ENCODE results near the gene FFAR3. TPM values are rescaled to one million over a fixed set of nuclear protein-coding genes. Genes with fewer than 3 reads are reported as not detected.

FFAR3 gene
- total RNA-seq: under 1 TPM in 1 of 4 donors, not detected in 3; 0.45 TPM

DNA sequence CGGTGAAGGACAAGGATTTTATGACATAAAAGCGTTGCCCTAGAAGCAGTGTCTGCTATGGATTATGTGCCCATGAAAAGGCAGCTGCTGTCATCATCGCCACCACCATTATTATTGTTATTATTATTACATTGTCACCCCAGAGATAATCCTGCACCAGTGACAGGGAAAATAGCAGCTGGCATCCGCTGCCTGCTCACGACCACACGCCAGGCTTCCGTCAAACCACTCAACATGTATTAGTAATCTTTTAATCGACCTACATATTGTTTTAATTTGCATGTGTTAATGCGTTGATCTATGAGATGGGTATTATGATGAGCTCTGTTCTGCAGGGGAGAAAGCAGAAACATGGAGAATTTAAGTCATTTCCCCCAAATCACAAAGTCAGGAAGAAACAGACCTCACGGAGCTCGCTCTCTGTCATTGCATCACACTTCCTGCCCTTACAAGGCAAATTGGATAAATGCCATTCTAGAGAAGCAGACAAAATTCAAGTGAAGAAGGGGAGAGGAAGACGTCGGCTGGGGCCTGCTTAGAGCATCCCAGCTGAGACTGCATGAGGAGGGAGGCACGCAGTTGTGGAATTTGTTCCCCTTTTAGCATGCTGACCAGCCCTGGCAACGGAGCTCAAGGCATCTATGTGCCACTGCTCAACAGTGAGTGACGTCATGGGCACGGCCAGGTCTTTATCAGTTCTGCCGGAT lies at the start of gene FFAR3:
Gene FFAR3, plus strand, starts transcription at position 594 of the 707 bp plus-strand sequence. CDS start 431 bp downstream, outside the sequence.
- DNase-seq: no peak
- no peaks in the 10 kb centered on the region for H3K9me3 ChIP-seq

GRCh38 chr19:35308910-35309309 lies 49.4 kb upstream of the FFAR3 start:
- H3K4me3 ChIP-seq (replicated peaks in 1 of 3): no peak overlapping the region
- intact Hi-C loops (cut with DNase I): no loop called here
- DNase-seq: no peak
- no peaks in the 10 kb centered on the region for H3K36me3 ChIP-seq
- WGBS, 2 donors: 80 to 86% methylated on average over 7 of the region's 7 CpGs
- no peaks in the 10 kb centered on the region for H3K27me3 ChIP-seq
- no peaks in the 10 kb centered on the region for H3K9me3 ChIP-seq
- peaks cover 11 to 43% of the 10 kb centered on the region in 2 donors for H3K4me1 ChIP-seq
- TF ChIP-seq CTCF (IDR thresholded peaks at IDR 0.05) (no peak), POLR2A (IDR thresholded peaks at IDR 0.05) (no peak)
- H3K27ac ChIP-seq: peak overlapping the region in 2 of 3 donors; percentile 40 to 59

More for the DNA sequence above, at the start of gene FFAR3:
- TF ChIP-seq POLR2A (IDR thresholded peaks at IDR 0.05) (no peak), CTCF (IDR thresholded peaks at IDR 0.05) (no peak)
- 61 to 65% methylated on average over 15 to 18 of the region's 18 CpGs for WGBS, 2 donors
- Histone ChIP-seq H3K4me3 (replicated peaks in 1 of 3) (no peak within 1 kb of the TSS), H3K4me1 (peaks cover 0 to 7% of the 10 kb centered on the region in 2 donors), H3K36me3 (no peaks in the 10 kb centered on the region), H3K27me3 (no peaks in the 10 kb centered on the region), H3K27ac (no peak within 1 kb of the TSS)
- intact Hi-C loops (cut with DNase I): loop anchor here (10.0 kb wide), 1 partner anchor 257 kb away; the partner anchor contains the start of gene HAUS5

DNA sequence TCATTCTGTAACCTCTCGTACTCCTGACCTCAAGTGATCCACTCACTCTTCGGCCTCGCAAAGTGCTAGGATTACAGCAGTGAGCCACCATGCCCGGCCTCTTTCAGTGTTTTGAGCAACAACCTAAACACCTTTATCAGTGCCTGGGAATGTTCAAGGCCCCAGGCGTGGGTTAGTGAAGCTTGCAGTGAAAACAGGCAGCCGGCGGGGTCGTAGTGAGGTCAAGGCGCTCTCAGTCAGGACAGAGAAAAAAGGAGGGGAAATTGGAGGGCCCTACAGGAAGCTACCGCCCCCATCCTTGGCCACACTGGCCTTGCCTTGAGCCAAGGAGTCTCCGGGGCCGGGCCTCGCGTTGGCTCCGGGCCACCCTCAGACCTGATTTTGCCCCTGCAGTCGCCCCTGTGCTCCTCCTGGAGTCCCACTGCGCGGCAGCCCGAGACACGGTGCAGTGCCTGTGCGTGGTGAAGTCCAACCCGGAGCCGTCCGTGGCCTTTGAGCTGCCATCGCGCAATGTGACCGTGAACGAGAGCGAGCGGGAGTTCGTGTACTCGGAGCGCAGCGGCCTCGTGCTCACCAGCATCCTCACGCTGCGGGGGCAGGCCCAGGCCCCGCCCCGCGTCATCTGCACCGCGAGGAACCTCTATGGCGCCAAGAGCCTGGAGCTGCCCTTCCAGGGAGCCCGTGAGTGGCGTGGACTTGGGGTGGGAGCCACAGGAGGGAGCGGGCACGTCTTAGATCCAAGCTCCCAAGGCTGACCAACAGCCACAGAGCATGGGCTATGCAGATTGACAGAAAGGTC lies 48.6 kb upstream of the FFAR3 start:
- H3K27me3 ChIP-seq: no peaks in the 10 kb centered on the region
- intact Hi-C loops (cut with DNase I): no loop called here
- 43 to 45% methylated on average over 21 to 35 of the region's 47 CpGs for WGBS, 2 donors

DNA sequence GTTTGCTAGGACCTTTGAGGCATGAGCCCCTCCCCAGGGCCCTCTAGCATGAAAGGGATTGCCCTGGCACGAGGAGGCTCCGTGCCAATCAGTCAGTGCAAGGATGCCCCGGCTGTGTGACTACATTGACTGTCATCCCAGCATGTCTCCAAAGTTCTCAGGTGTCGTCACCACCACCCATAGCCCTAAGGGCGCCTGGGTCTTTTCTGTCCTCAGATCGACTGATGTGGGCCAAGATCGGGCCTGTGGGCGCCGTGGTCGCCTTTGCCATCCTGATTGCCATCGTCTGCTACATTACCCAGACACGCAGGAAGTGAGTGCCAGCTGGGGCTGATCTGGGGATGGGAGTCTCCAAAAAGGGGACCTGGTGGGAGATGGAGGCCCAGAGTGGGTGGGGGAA lies 47.9 kb upstream of the FFAR3 start:
- no peaks in the 10 kb centered on the region for H3K27me3 ChIP-seq
- no peak for DNase-seq
- no peak overlapping the region for H3K4me3 ChIP-seq (replicated peaks in 1 of 3)
- intact Hi-C loops (cut with DNase I): no loop called here
- TF ChIP-seq CTCF (IDR thresholded peaks at IDR 0.05) (no peak), POLR2A (IDR thresholded peaks at IDR 0.05) (no peak)
- no peaks in the 10 kb centered on the region for H3K36me3 ChIP-seq
- H3K4me1 ChIP-seq: peaks cover 11 to 43% of the 10 kb centered on the region in 2 donors
- 84 to 100% methylated on average over 2 to 12 of the region's 12 CpGs for WGBS, 2 donors
- H3K27ac ChIP-seq: peak overlapping the region in 1 of 3 donors; percentile 59
- H3K9me3 ChIP-seq: no peaks in the 10 kb centered on the region

More for the DNA sequence above, 48.6 kb upstream of the FFAR3 start:
- Histone ChIP-seq H3K36me3 (no peaks in the 10 kb centered on the region), H3K9me3 (no peaks in the 10 kb centered on the region), H3K27ac (peak overlapping the region; percentile 40 to 59 (median 58)), H3K4me3 (replicated peaks in 1 of 3) (no peak overlapping the region), H3K4me1 (peaks cover 11 to 43% of the 10 kb centered on the region in 2 donors)
- TF ChIP-seq CTCF (IDR thresholded peaks at IDR 0.05): no peak
- no peak for TF ChIP-seq POLR2A (IDR thresholded peaks at IDR 0.05)
- DNase-seq: peak; percentile 88 to 94
